Activated CD8-positive, alpha-beta T cell treated with anti-CD3 and anti-CD28 coated beads, Interleukin-2, amount 10 ng/mL, durations not matched to agents 7 days and 5 days (primary cell): Measurements from ENCODE around the gene ATF1. TPM values are rescaled to one million over a fixed set of nuclear protein-coding genes. Genes with fewer than 3 reads are reported as not detected.

Experiments
- total RNA-seq, 2 experiments: library from RNA; stranded (reverse); gene quantifications; one replicate each; pipeline ENCODE4 v1.2.3, GENCODE V29; 2021

ATF1 gene
- total RNA-seq, 2 experiments from 2014 or later: 35.4 to 36.7 TPM

Other genes starting within 250 kb of the ATF1 start
- gene TMPRSS12, start 78.8 kb downstream of the ATF1 start, total RNA-seq: not detected
- gene HIGD1C, start 188.4 kb downstream of the ATF1 start, total RNA-seq: not detected